HG03342 (cell line): Measurements from ENCODE around the gene NHSL1.
"Not testable (repeated sequence)": the region's sequence is repeated elsewhere in the genome, so short reads cannot be mapped to it uniquely, and the experiment has no call there.

Experiments used
- ATAC-seq: cut with Tn5 transposase; IDR thresholded peaks from one replicate; pipeline ENCODE4 v1.9.1; 2021; ENCODE audit warnings: mild to moderate bottlenecking, moderate library complexity; ENCODE audit not compliant: unreplicated experiment

The NHSL1 gene

GRCh38 chr6:138430361-138431145, 68.7 kb downstream of the NHSL1 start:
- no peak for ATAC-seq

GRCh38 chr6:138429761-138430160, 69.5 kb downstream of the NHSL1 start:
- no peak for ATAC-seq

- no peak for ATAC-seq
Observed at GRCh38 chr6:138428944-138429598, 70.2 kb downstream of the NHSL1 start.

GRCh38 chr6:138427701-138428100, 71.6 kb downstream of the NHSL1 start:
- ATAC-seq: no peak

- ATAC-seq: no peak
Observed at GRCh38 chr6:138426500-138427123, 72.7 kb downstream of the NHSL1 start.

- ATAC-seq: not testable (repeated sequence)
Observed at GRCh38 chr6:138425256-138425655, 74.0 kb downstream of the NHSL1 start.

GRCh38 chr6:138424004-138424904, 75.0 kb downstream of the NHSL1 start:
- no peak for ATAC-seq

GRCh38 chr6:138422861-138423260, 76.4 kb downstream of the NHSL1 start:
- ATAC-seq: no peak

- no peak for ATAC-seq
Observed at GRCh38 chr6:138421608-138422007, 77.7 kb downstream of the NHSL1 start.

- ATAC-seq: no peak
Observed at GRCh38 chr6:138421089-138421488, 78.2 kb downstream of the NHSL1 start.

GRCh38 chr6:138420356-138420755, 78.9 kb downstream of the NHSL1 start:
- ATAC-seq: no peak

- no peak for ATAC-seq
Observed at GRCh38 chr6:138419766-138420165, 79.5 kb downstream of the NHSL1 start.

GRCh38 chr6:138418118-138418742, 81.1 kb downstream of the NHSL1 start:
- no peak for ATAC-seq

GRCh38 chr6:138417493-138418117, 81.7 kb downstream of the NHSL1 start:
- no peak for ATAC-seq

- no peak for ATAC-seq
Observed at GRCh38 chr6:138416206-138416605, 83.1 kb downstream of the NHSL1 start.

GRCh38 chr6:138415125-138415524, 84.2 kb downstream of the NHSL1 start:
- ATAC-seq: no peak

- peak; percentile 58 for ATAC-seq
Observed at GRCh38 chr6:138410972-138411880, 88.1 kb downstream of the NHSL1 start.

- ATAC-seq: no peak
Observed at GRCh38 chr6:138410048-138410735, 89.1 kb downstream of the NHSL1 start.
